ENCODE results near the gene SERPINA4. TPM values are rescaled to one million over a fixed set of nuclear protein-coding genes. Genes with fewer than 3 reads are reported as not detected.

SERPINA4 gene
- total and polyA plus RNA-seq, 2 experiments from 2014 or later: not detected

DNA sequence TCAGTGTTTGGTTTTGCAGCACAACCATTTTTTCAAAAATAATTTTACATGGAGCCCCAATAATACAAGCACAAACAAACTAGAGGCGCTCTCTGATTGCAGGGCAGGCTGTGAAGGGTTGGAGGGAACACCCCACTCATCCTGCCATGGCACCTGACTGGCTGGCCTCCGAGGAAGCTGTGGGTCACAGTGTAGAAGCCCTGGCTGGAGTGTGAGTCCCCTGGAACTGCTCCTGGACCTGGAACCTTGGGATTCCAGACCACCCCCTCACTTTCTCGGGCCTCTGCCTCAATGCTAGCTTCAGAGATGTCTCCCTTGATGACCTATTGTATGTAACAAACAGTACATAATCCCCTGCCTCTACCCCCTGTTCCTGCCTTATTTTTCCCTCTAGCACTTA is 37.1 kb upstream of the SERPINA4 start (continued):
- no peak for TF ChIP-seq ETS1 (IDR thresholded peaks at IDR 0.05)

- peaks cover 4% of the 10 kb centered on the region for H3K27me3 Mint-ChIP-seq (ENCODE audit: insufficient read depth, low read depth, poor library complexity)
- no peaks in the 10 kb centered on the region; the same call in 2 of the 3 replicates for H3K9me3 Mint-ChIP-seq
- no peaks in the 10 kb centered on the region for H3K36me3 Mint-ChIP-seq (ENCODE audit: low read depth)
- ATAC-seq (no peak), DNase-seq (ENCODE audit: low spot score) (no peak)
- H4K20me1 ChIP-seq (replicated peaks; ENCODE audit: insufficient read depth): no peaks in the 10 kb centered on the region
- no peaks in the 10 kb centered on the region for H3K36me3 ChIP-seq (ENCODE audit: insufficient read depth)
- no peak overlapping the region for H3K27ac ChIP-seq (ENCODE audit: low read depth)
- H3K9me2 ChIP-seq (ENCODE audit: insufficient read depth): 0 out of 2 replicates have a peak, but pooled peaks cover 3% of the 10 kb centered on the region
- no peaks in the 10 kb centered on the region for H3K4me1 Mint-ChIP-seq
- no peaks in the 10 kb centered on the region for H3K4me1 ChIP-seq (ENCODE audit: insufficient read depth)
- no peak overlapping the region for H3K4me2 ChIP-seq
- H3K4me3 Mint-ChIP-seq: no peak overlapping the region
- H3K27me3 ChIP-seq (ENCODE audit: insufficient read depth): no peaks in the 10 kb centered on the region
- TF ChIP-seq, protein P1, sequence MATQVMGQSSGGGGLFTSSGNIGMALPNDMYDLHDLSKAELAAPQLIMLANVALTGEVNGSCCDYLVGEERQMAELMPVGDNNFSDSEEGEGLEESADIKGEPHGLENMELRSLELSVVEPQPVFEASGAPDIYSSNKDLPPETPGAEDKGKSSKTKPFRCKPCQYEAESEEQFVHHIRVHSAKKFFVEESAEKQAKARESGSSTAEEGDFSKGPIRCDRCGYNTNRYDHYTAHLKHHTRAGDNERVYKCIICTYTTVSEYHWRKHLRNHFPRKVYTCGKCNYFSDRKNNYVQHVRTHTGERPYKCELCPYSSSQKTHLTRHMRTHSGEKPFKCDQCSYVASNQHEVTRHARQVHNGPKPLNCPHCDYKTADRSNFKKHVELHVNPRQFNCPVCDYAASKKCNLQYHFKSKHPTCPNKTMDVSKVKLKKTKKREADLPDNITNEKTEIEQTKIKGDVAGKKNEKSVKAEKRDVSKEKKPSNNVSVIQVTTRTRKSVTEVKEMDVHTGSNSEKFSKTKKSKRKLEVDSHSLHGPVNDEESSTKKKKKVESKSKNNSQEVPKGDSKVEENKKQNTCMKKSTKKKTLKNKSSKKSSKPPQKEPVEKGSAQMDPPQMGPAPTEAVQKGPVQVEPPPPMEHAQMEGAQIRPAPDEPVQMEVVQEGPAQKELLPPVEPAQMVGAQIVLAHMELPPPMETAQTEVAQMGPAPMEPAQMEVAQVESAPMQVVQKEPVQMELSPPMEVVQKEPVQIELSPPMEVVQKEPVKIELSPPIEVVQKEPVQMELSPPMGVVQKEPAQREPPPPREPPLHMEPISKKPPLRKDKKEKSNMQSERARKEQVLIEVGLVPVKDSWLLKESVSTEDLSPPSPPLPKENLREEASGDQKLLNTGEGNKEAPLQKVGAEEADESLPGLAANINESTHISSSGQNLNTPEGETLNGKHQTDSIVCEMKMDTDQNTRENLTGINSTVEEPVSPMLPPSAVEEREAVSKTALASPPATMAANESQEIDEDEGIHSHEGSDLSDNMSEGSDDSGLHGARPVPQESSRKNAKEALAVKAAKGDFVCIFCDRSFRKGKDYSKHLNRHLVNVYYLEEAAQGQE (IDR thresholded peaks at IDR 0.05; ENCODE audit: unreplicated experiment): no peak
- TF ChIP-seq ZNF114 (CRISPR knock-in tag; IDR thresholded peaks at IDR 0.05): no peak
- TF ChIP-seq ZNF331 (CRISPR knock-in tag; IDR thresholded peaks at IDR 0.05; ENCODE audit: low read depth): no peak
- TF ChIP-seq ZNF462 (CRISPR knock-in tag; IDR thresholded peaks at IDR 0.05): no peak
- no peak for TF ChIP-seq STAT1 (IDR thresholded peaks at IDR 0.05; ENCODE audit: unreplicated experiment)
- no peak for TF ChIP-seq EZH2phosphoT487 (IDR thresholded peaks at IDR 0.05; ENCODE audit: unreplicated experiment)
- H2AFZ ChIP-seq: no peak overlapping the region
- no peak overlapping the region for H3K4me3 ChIP-seq
- H3F3A ChIP-seq (replicated peaks; ENCODE audit: low read depth): no peaks in the 10 kb centered on the region
- no peak overlapping the region for H3K27ac Mint-ChIP-seq
- H3K79me2 ChIP-seq (replicated peaks; ENCODE audit: insufficient read depth): no peaks in the 10 kb centered on the region
Observed at GRCh38 chr14:94531187-94531586, 30.1 kb upstream of the SERPINA4 start.

Measured in GM23338 (cell line).